ENCODE measurements around the gene ADI1.
"Not testable (repeated sequence)": the region's sequence is repeated elsewhere in the genome, so short reads cannot be mapped to it uniquely, and the experiment has no call there.

ADI1 gene

GRCh38 chr2:3500326-3500899 lies 18.9 kb downstream of the ADI1 start:
- H4K20me1 ChIP-seq (ENCODE audit: insufficient read depth, low read length), result no peaks in the 10 kb centered on the region
- H3K27ac ChIP-seq (ENCODE audit: low read length), result no peak overlapping the region
- H3K9me3 ChIP-seq (replicated peaks; ENCODE audit: insufficient read depth, low read length), result no peaks in the 10 kb centered on the region
- no peaks in the 10 kb centered on the region for H3F3A ChIP-seq (ENCODE audit: insufficient read depth, low read length)
- TF ChIP-seq EZH2phosphoT487 (IDR thresholded peaks at IDR 0.05; ENCODE audit: low read length) (no peak), EZH2 (optimal IDR thresholded peaks at IDR 0.05; ENCODE audit: low read depth, low read length) (no peak), CTCF (IDR thresholded peaks at IDR 0.05; ENCODE audit: low read length) (no peak)
- H3K9ac ChIP-seq (ENCODE audit: low read length), result no peak overlapping the region
- H3K27me3 ChIP-seq (replicated peaks; ENCODE audit: insufficient read depth, low read length), result no peaks in the 10 kb centered on the region
- no peak overlapping the region for H3K4me3 ChIP-seq (ENCODE audit: low read length)
- H3K4me1 ChIP-seq (ENCODE audit: low read length), result no peaks in the 10 kb centered on the region
- H3K36me3 ChIP-seq (replicated peaks; ENCODE audit: insufficient read depth, low read length), result peaks cover 3% of the 10 kb centered on the region; the same call in 1 of the 2 replicates
- no peak for DNase-seq
- H2AFZ ChIP-seq (ENCODE audit: low read length), result no peak overlapping the region
- H3K4me2 ChIP-seq (ENCODE audit: low read depth, low read length), result no peak overlapping the region
- H3K9me2 ChIP-seq (replicated peaks; ENCODE audit: insufficient read depth, low read length), result no peaks in the 10 kb centered on the region
- peaks cover 22% of the 10 kb centered on the region for H3K79me2 ChIP-seq (ENCODE audit: low read length)

GRCh38 chr2:3498783-3499394 lies 20.4 kb downstream of the ADI1 start:
- peaks cover 10% of the 10 kb centered on the region for H3K79me2 ChIP-seq (ENCODE audit: low read length)
- H3K4me2 ChIP-seq (ENCODE audit: low read depth, low read length), result no peak overlapping the region
- H4K20me1 ChIP-seq (ENCODE audit: insufficient read depth, low read length), result no peaks in the 10 kb centered on the region
- no peaks in the 10 kb centered on the region for H3F3A ChIP-seq (ENCODE audit: insufficient read depth, low read length)
- no peaks in the 10 kb centered on the region for H3K9me3 ChIP-seq (replicated peaks; ENCODE audit: insufficient read depth, low read length)
- no peak for DNase-seq
- H3K4me1 ChIP-seq (ENCODE audit: low read length), result no peaks in the 10 kb centered on the region
- no peaks in the 10 kb centered on the region for H3K27me3 ChIP-seq (replicated peaks; ENCODE audit: insufficient read depth, low read length)
- no peak overlapping the region for H3K4me3 ChIP-seq (ENCODE audit: low read length)
- no peaks in the 10 kb centered on the region for H3K9me2 ChIP-seq (replicated peaks; ENCODE audit: insufficient read depth, low read length)
- H3K36me3 ChIP-seq (replicated peaks; ENCODE audit: insufficient read depth, low read length), result no peaks in the 10 kb centered on the region
- no peak overlapping the region for H2AFZ ChIP-seq (ENCODE audit: low read length)
- no peak overlapping the region for H3K27ac ChIP-seq (ENCODE audit: low read length)
- H3K9ac ChIP-seq (ENCODE audit: low read length), result no peak overlapping the region
- TF ChIP-seq CTCF (IDR thresholded peaks at IDR 0.05; ENCODE audit: low read length), result no peak
- TF ChIP-seq EZH2phosphoT487 (IDR thresholded peaks at IDR 0.05; ENCODE audit: low read length), result no peak
- TF ChIP-seq EZH2 (optimal IDR thresholded peaks at IDR 0.05; ENCODE audit: low read depth, low read length), result no peak

- not testable (repeated sequence) for H3K4me2 ChIP-seq (ENCODE audit: low read depth, low read length); H3K27ac ChIP-seq (ENCODE audit: low read length); H3K79me2 ChIP-seq (ENCODE audit: low read length); H3K9me2 ChIP-seq (replicated peaks; ENCODE audit: insufficient read depth, low read length); H3K9me3 ChIP-seq (replicated peaks; ENCODE audit: insufficient read depth, low read length); H3K4me1 ChIP-seq (ENCODE audit: low read length); H3K4me3 ChIP-seq (ENCODE audit: low read length); DNase-seq; H3K9ac ChIP-seq (ENCODE audit: low read length); H3K36me3 ChIP-seq (replicated peaks; ENCODE audit: insufficient read depth, low read length); H3K27me3 ChIP-seq (replicated peaks; ENCODE audit: insufficient read depth, low read length); H4K20me1 ChIP-seq (ENCODE audit: insufficient read depth, low read length); H2AFZ ChIP-seq (ENCODE audit: low read length); H3F3A ChIP-seq (ENCODE audit: insufficient read depth, low read length)
These were observed 22.6 kb downstream of the ADI1 start for GRCh38 chr2:3496708-3497080.

- Histone ChIP-seq H3K36me3 (replicated peaks; ENCODE audit: insufficient read depth, low read length) (no peaks in the 10 kb centered on the region), H3K4me2 (ENCODE audit: low read depth, low read length) (no peak overlapping the region), H3F3A (ENCODE audit: insufficient read depth, low read length) (no peaks in the 10 kb centered on the region), H3K4me3 (ENCODE audit: low read length) (no peak overlapping the region), H4K20me1 (ENCODE audit: insufficient read depth, low read length) (no peaks in the 10 kb centered on the region), H3K27me3 (replicated peaks; ENCODE audit: insufficient read depth, low read length) (no peaks in the 10 kb centered on the region), H3K4me1 (ENCODE audit: low read length) (no peaks in the 10 kb centered on the region), H3K9ac (ENCODE audit: low read length) (no peak overlapping the region), H2AFZ (ENCODE audit: low read length) (no peak overlapping the region), H3K9me2 (replicated peaks; ENCODE audit: insufficient read depth, low read length) (no peaks in the 10 kb centered on the region), H3K27ac (ENCODE audit: low read length) (no peak overlapping the region), H3K9me3 (replicated peaks; ENCODE audit: insufficient read depth, low read length) (no peaks in the 10 kb centered on the region), H3K79me2 (ENCODE audit: low read length) (no peaks in the 10 kb centered on the region)
- no peak for TF ChIP-seq EZH2phosphoT487 (IDR thresholded peaks at IDR 0.05; ENCODE audit: low read length)
- TF ChIP-seq CTCF (IDR thresholded peaks at IDR 0.05; ENCODE audit: low read length), result no peak
- TF ChIP-seq EZH2 (optimal IDR thresholded peaks at IDR 0.05; ENCODE audit: low read depth, low read length), result no peak
- DNase-seq, result no peak
These were observed 24.2 kb downstream of the ADI1 start for GRCh38 chr2:3494984-3495666.

Measured in MM.1S (cell line).